ENCODE data around the gene CLCN4.

DNA sequence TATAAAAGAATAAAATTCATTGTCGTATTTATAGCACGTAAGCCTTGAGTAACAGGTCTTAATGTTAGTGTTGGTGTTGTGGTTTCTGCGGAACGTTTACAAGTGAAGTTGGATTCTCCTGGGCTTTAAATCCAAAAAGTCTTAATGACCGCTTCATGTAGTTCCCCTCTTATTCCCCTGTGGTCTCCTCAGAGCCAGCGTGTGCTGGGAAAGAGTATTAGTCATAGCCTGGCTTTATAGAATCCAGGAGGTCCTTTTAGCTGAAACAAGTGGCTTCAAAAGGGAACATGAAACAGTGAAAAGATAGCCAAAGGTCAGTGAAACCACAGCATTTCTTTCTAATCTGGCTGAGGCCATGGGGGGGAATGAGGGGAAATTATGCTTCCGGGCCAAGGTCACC is 79.1 kb downstream of the CLCN4 start:
- TF ChIP-seq CTCF (IDR thresholded peaks at IDR 0.05) (no peak), POLR2A (IDR thresholded peaks at IDR 0.05) (no peak)
